Common myeloid progenitor, CD34-positive (primary cell): ENCODE measurements around the gene RNF17.

Source experiments
- CTCF ChIA-PET: fragments of 350-600 bp; sonication (Branson Sonifier 250); formaldehyde crosslinking; loops from one replicate; lab custom pipeline; 2021; ENCODE audit warnings: antibody characterized with exemption; lab: Charles Lee
- POLR2A ChIA-PET: fragments of 350-600 bp; sonication (Branson Sonifier 250); formaldehyde crosslinking; loops from one replicate; lab custom pipeline; 2021; ENCODE audit warnings: antibody characterized with exemption; lab: Charles Lee
- DNase-seq, 3 donors: peaks; one replicate each; pipeline versions ENCODE4 v3.0.0 to v3.0.0-alpha.2; 2013
- H3K27ac ChIP-seq, 2 experiments: 1 replicate in 1 of 2; 2 replicates in 1 of 2; pipeline ENCODE4 v1.7.0; 2013; ENCODE audit warnings: inconsistent platforms in 2 of 2, low read length in 2 of 2, mild to moderate bottlenecking in 2 of 2, low read depth in 1 of 2, moderate library complexity in 1 of 2; ENCODE audit not compliant: severe bottlenecking in 2 of 2, insufficient read depth in 1 of 2, poor library complexity in 1 of 2
- H3K27me3 ChIP-seq, 5 experiments: replicated peaks in 2 of 5; 1 replicate in 3 of 5; 2 replicates in 2 of 5; pipeline versions ENCODE4 v1.6.1 to v1.7.0; 2013; ENCODE audit warnings: low read length in 4 of 5, mild to moderate bottlenecking in 2 of 5, moderate library complexity in 2 of 5, inconsistent platforms in 1 of 5; ENCODE audit not compliant: insufficient read depth in 5 of 5, control insufficient read depth in 4 of 5
- H3K36me3 ChIP-seq, 4 experiments: 1 replicate in 2 of 4; 2 replicates in 2 of 4; pipeline versions ENCODE4 v1.6.1 to v1.7.0; 2013; ENCODE audit warnings: low read length in 3 of 4, control low read depth in 1 of 4, mild to moderate bottlenecking in 1 of 4; ENCODE audit not compliant: control insufficient read depth in 4 of 4, insufficient read depth in 4 of 4
- H3K4me1 ChIP-seq, 4 experiments: 1 replicate in 3 of 4; 2 replicates in 1 of 4; pipeline versions ENCODE4 v1.6.1 to v1.7.1; 2013; ENCODE audit warnings: low read length in 3 of 4, mild to moderate bottlenecking in 3 of 4, control low read depth in 1 of 4, inconsistent platforms in 1 of 4, moderate library complexity in 1 of 4; ENCODE audit not compliant: control insufficient read depth in 4 of 4, insufficient read depth in 4 of 4; ENCODE audit errors: control extremely low read depth in 1 of 4
- H3K4me3 ChIP-seq, 7 experiments: 1 replicate in 4 of 7; 2 replicates in 3 of 7; pipeline versions ENCODE4 v1.5.1 to v1.7.0; 2013; ENCODE audit warnings: mild to moderate bottlenecking in 7 of 7, low read length in 6 of 7, moderate library complexity in 6 of 7, inconsistent platforms in 2 of 7, low read depth in 2 of 7, control low read depth in 1 of 7; ENCODE audit not compliant: insufficient read depth in 4 of 7, control insufficient read depth in 1 of 7; ENCODE audit errors: extremely low read depth in 1 of 7
- H3K9me3 ChIP-seq, 5 experiments: 1 replicate in 4 of 5; 2 replicates in 1 of 5; pipeline versions ENCODE4 v1.6.1 to v1.7.1; 2013; ENCODE audit warnings: low read length in 4 of 5, mild to moderate bottlenecking in 2 of 5, inconsistent platforms in 1 of 5, low read depth in 1 of 5, moderate library complexity in 1 of 5; ENCODE audit not compliant: control insufficient read depth in 4 of 5, insufficient read depth in 2 of 5; ENCODE audit errors: control extremely low read depth in 1 of 5
- WGBS: methylation state at CpG from one replicate; pipeline ENCODE4 v1.1.5; 2013; ENCODE audit not compliant: insufficient coverage; 5-methylcytosine and 5-hydroxymethylcytosine counted together

Gene RNF17

DNA sequence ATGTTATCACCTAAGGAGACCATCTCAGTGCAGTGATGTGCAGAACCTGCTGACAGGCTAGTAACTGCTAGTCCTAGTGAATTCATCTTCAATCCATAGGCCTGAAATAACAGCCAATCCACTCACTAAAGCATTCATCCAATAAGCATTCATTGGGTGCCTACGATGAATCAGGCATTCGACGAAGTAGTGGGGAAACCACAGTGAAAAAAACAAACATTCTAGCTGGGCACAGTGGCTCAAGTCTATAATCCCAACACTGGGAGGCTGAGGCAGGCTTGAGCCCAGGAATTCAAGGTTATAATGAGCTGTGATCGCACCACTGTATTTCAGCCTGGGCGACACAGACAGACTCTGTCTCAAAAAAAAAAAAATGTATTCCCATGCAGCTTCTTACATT lies 135.6 kb downstream of the RNF17 start:
- CTCF ChIA-PET, result no interaction called here
- POLR2A ChIA-PET, result no interaction called here
- Histone ChIP-seq H3K4me3 (no peak overlapping the region), H3K27me3 (no peaks in the 10 kb centered on the region), H3K27ac (no peak overlapping the region), H3K9me3 (no peaks in the 10 kb centered on the region), H3K4me1 (no peaks in the 10 kb centered on the region), H3K36me3 (peaks cover 6 to 45% (median 21%) of the 10 kb centered on the region in 4 experiments)
- 96% methylated on average over 3 of the region's 5 CpGs for WGBS
- DNase-seq, result no peak

DNA sequence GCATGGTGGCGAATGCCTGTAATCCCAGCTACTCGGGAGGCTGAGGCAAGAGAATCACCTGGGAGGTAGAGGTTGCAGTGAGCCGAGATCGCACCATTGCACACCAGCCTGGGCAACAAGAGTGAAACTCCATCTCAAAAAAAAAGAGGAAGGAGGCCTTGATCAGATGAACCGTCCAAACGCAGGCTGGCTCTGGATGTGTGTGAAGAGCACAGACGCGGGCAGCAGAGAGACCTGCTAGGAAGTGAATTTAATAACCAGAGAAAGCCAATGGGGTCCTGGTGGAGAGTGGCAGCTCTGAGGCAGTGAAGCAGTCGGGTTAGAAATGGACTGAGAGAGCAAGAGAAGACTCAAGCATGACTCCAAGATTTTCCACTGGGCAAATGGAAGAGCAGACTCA lies 136.5 kb downstream of the RNF17 start:
- CTCF ChIA-PET, result no interaction called here
- H3K27me3 ChIP-seq, result no peaks in the 10 kb centered on the region
- H3K4me3 ChIP-seq, result no peak overlapping the region
- H3K4me1 ChIP-seq, result no peaks in the 10 kb centered on the region
- peaks cover 8 to 54% (median 26%) of the 10 kb centered on the region in 4 experiments for H3K36me3 ChIP-seq
- POLR2A ChIA-PET, result no interaction called here
- H3K9me3 ChIP-seq, result no peaks in the 10 kb centered on the region
- DNase-seq, result no peak
- WGBS, result 87% methylated on average over 9 of the region's 9 CpGs
- H3K27ac ChIP-seq, result no peak overlapping the region

DNA sequence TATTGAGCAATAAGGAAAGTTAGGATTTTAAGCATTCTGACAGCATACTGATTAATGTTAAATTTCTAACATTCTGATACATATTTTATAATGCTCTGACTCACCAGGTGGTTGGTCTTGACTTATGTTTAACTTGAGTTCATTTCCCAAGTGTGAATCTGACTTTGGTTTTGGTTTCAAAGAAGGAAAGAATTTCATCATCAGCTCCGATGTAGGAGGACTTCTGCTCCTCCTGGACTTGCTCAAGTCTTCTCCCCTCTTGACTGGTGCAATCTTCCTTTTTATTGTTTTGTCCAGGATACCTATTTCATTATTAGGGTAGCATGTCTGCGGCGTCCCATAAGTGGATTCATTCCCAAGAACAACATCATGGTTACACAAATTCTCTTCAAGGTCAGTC lies 141.3 kb downstream of the RNF17 start:
- H3K36me3 ChIP-seq, result peaks cover 5 to 68% (median 26%) of the 10 kb centered on the region in 4 experiments
- H3K9me3 ChIP-seq, result no peaks in the 10 kb centered on the region
- ChIA-PET POLR2A (no interaction called here), CTCF (interaction anchor here (1.0 to 1.1 kb wide), 2 partner anchors 10 to 90 kb away, joined by 3 to 4 read pairs; no protein-coding TSS in a partner anchor)
- WGBS, result 100% methylated on average over 3 of the region's 3 CpGs
- no peak overlapping the region for H3K27ac ChIP-seq
- H3K4me3 ChIP-seq, result no peak overlapping the region
- DNase-seq, result no peak
- no peaks in the 10 kb centered on the region for H3K27me3 ChIP-seq
- H3K4me1 ChIP-seq, result no peaks in the 10 kb centered on the region

DNA sequence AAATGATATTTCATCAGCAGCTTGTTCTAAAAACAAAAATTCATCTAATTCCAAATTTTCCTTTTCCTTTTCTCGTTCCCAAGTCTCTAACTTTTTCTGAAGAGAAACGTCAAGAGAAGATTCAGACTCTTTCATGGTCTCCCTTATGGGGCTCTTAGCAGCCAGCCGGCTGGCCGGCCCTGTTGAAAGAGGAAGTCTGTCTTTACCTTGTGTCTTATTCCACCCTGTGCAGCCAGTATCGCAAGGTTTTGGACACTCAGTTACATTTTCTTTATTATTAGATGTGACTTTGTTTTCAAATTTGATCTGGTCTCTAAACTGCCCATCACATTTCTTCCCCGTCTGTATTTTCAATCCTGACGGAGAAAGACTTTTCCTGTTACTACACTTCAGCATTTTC lies 142.3 kb downstream of the RNF17 start:
- H3K27me3 ChIP-seq, result no peaks in the 10 kb centered on the region
- H3K4me3 ChIP-seq, result no peak overlapping the region
- POLR2A ChIA-PET, result no interaction called here
- 95% methylated on average over 4 of the region's 7 CpGs for WGBS
- H3K27ac ChIP-seq, result no peak overlapping the region
- H3K9me3 ChIP-seq, result no peaks in the 10 kb centered on the region
- peaks cover 8 to 67% (median 26%) of the 10 kb centered on the region in 4 experiments for H3K36me3 ChIP-seq
- no peak for DNase-seq
- CTCF ChIA-PET, result interaction anchor here (1.0 to 1.2 kb wide), 2 partner anchors 10 to 89 kb away, joined by 3 read pairs; no protein-coding TSS in a partner anchor
- H3K4me1 ChIP-seq, result peaks cover 0 to 8% (median 4%) of the 10 kb centered on the region in 4 experiments

DNA sequence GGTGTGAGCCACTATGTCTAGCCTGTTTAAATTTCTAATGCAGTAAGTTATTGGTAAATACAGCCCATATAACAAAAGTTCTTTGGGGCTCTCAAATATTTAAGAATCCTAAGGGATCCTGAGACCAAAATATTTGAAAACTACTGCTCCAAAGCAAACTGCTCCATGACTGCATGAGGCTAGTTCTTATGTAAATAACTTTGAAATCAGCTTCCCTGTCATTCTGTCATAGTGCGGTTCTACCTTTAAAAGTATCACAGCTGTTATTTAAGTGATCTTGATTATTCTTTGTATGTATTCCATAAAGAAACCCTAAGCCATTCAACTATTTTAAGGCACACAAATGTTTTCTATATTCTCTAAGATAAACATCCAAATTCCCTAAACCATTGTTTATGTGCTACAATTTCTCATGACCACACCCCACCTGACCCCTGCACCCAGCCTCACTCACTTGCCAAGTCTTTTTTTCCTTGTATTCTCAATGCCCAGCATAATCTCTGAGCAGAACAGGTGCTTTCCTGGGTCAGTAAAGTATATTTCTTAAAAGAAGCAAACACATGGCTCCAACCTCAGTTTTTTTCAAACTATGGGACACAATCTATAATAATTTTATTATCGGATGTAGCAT lies 146.6 kb downstream of the RNF17 start:
- POLR2A ChIA-PET, result no interaction called here
- no peak for DNase-seq
- H3K9me3 ChIP-seq, result no peaks in the 10 kb centered on the region
- H3K27me3 ChIP-seq, result no peaks in the 10 kb centered on the region
- CTCF ChIA-PET, result interaction anchor here (0.6 to 1.2 kb wide), 2 partner anchors 45 to 496 kb away, joined by 3 to 4 read pairs; no protein-coding TSS in a partner anchor
- peak overlapping the region; percentile 13 to 69 for H3K27ac ChIP-seq
- peaks cover 5 to 44% (median 14%) of the 10 kb centered on the region in 4 experiments for H3K36me3 ChIP-seq
- no CpG with 5 or more reads among the region's 2 CpGs for WGBS
- peaks cover 0 to 14% (median 7%) of the 10 kb centered on the region in 4 experiments for H3K4me1 ChIP-seq
- no peak overlapping the region for H3K4me3 ChIP-seq

DNA sequence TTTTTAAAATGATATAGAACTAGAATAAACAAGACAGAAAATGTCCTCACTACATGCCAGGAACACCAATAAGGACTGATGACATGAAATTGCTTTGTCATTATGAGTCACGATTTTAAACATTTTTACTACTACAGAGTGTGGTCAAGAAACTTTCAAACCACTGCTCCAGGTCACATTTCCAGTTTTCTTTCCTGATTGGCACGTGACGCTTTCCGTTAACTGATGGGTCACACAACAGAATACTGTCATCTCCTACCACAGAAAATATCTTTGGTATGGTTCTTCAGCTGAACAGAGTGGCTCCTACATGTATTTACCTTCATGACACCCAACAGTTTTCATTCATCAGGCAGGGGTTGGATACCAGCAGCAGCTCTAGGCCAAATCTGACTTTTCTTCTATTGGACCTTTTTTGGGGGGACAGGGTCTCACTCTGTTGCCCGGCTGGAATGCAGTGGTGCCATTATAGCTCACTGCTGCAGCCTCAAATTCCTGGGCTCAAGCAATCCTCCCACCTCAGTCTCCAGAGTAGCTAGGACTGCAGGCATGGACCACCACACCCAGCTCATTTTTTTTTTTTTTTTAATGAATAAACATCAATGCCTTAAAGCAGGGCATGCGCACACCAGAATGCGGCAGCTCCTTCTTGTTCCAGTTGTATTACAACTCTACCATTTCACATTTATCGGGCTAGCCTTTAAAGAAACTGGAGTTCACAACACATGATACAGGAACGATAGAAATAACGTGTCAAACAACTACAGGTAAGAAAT lies 147.4 kb downstream of the RNF17 start:
- no peaks in the 10 kb centered on the region for H3K9me3 ChIP-seq
- peak; percentile 50 to 89 (median 82) for DNase-seq
- CTCF ChIA-PET, result interaction anchor here (1.2 kb wide), 1 partner anchor 46 kb away, joined by 3 read pairs; no protein-coding TSS in a partner anchor
- peaks cover 0 to 14% (median 7%) of the 10 kb centered on the region in 4 experiments for H3K4me1 ChIP-seq
- H3K27me3 ChIP-seq, result no peaks in the 10 kb centered on the region
- POLR2A ChIA-PET, result no interaction called here
- H3K36me3 ChIP-seq, result peaks cover 2 to 37% (median 9%) of the 10 kb centered on the region in 4 experiments
- no peak overlapping the region for H3K4me3 ChIP-seq
- peak overlapping the region; percentile 13 to 69 for H3K27ac ChIP-seq
- WGBS, result 61% methylated on average over 9 of the region's 10 CpGs

DNA sequence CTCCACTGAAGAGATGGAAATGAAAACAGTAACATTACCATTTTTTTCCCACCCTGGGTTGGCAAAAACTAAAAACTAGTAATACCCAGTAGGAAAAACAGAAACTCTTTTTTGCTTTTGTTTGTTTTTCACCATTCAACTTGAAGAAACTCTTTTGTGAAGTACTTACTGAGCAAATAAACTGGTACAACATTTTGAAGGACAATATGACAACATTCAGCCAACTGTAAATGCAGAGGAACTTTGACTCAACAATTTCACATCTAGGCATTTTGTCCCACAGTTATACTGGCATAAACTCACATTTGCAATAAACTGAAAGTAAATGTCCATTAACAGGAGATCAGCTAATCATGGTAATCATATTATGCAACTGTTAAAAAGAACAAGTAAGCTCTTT lies 152.5 kb downstream of the RNF17 start:
- Histone ChIP-seq H3K27me3 (no peaks in the 10 kb centered on the region), H3K27ac (no peak overlapping the region), H3K9me3 (no peaks in the 10 kb centered on the region), H3K36me3 (peaks cover 0 to 5% (median 0%) of the 10 kb centered on the region in 4 experiments), H3K4me1 (peaks cover 0 to 7% (median 4%) of the 10 kb centered on the region in 4 experiments), H3K4me3 (no peak overlapping the region)
- DNase-seq, result no peak
- CTCF ChIA-PET, result interaction anchor here (0.9 kb wide), 1 partner anchor 10 kb away, joined by 3 read pairs; no protein-coding TSS in a partner anchor
- POLR2A ChIA-PET, result no interaction called here
